PC-3 (cell line): ENCODE results near the gene SURF4. TPM values are rescaled to one million over a fixed set of nuclear protein-coding genes. Genes with fewer than 3 reads are reported as not detected.
"Not testable (repeated sequence)": the region's sequence is repeated elsewhere in the genome, so short reads cannot be mapped to it uniquely, and the experiment has no call there.

Experiments used
- ATAC-seq: fragments of 200-7000 bp; cut with Tn5 transposase; 2 replicates; pipeline ENCODE4 v1.9.1; 2020; ENCODE audit warnings: mild to moderate bottlenecking, moderate library complexity
- BruUV-seq: library from RNA; stranded (reverse); fragments of 400-500 nt; replicated peaks from 2 replicates; lab custom pipeline; 2021; lab: Mats Ljungman, UMichigan
- CTCF ChIA-PET: fragments of 300-600 bp; sonication (Branson Sonifier 250); formaldehyde crosslinking; loops from one replicate; lab custom pipeline; 2022; ENCODE audit warnings: antibody characterized with exemption; lab: Charles Lee
- POLR2A ChIA-PET: fragments of 300-600 bp; sonication (Branson Sonifier 250); formaldehyde crosslinking; loops from one replicate; lab custom pipeline; 2022; ENCODE audit warnings: antibody characterized with exemption; ENCODE audit not compliant: unreplicated experiment; lab: Charles Lee
- DNase-seq: peaks from one replicate; pipeline ENCODE4 v3.0.0-alpha.2; 2015
- H2AFZ ChIP-seq: fragments of 300-600 bp; sonication (generic); 2 replicates; pipeline ENCODE4 v1.6.0; 2016; ENCODE audit warnings: antibody characterized with exemption, low read length
- H3F3A ChIP-seq: fragments of 300-600 bp; sonication (generic); one replicate; pipeline ENCODE4 v1.6.0; 2017; ENCODE audit warnings: antibody characterized with exemption, low read length, control low read depth, mild to moderate bottlenecking; ENCODE audit not compliant: unreplicated experiment
- H3K27ac ChIP-seq: fragments of 300-600 bp; sonication (generic); 2 replicates; pipeline ENCODE4 v1.5.1; 2016; ENCODE audit warnings: mild to moderate bottlenecking, low read length
- H3K27me3 ChIP-seq: fragments of 300-600 bp; sonication (generic); 2 replicates; pipeline ENCODE4 v1.6.1; 2016; ENCODE audit warnings: low read length, mixed read lengths
- H3K36me3 ChIP-seq: fragments of 300-600 bp; sonication (generic); 2 replicates; pipeline ENCODE4 v1.6.1; 2016; ENCODE audit warnings: low read depth, mixed run types, low read length, mixed read lengths
- H3K4me1 ChIP-seq: fragments of 300-600 bp; sonication (generic); 2 replicates; pipeline ENCODE4 v1.5.1; 2016; ENCODE audit warnings: low read length; ENCODE audit not compliant: insufficient read depth
- H3K4me2 ChIP-seq: fragments of 300-600 bp; sonication (generic); 2 replicates; pipeline ENCODE4 v1.6.0; 2016; ENCODE audit warnings: low read length
- H3K4me3 ChIP-seq: fragments of 300-600 bp; sonication (generic); 2 replicates; pipeline ENCODE4 v1.5.1; 2016; ENCODE audit warnings: mild to moderate bottlenecking, low read length, mixed read lengths
- H3K79me2 ChIP-seq: fragments of 300-600 bp; sonication (generic); 2 replicates; pipeline ENCODE4 v1.6.1; 2017; ENCODE audit warnings: low read length, mixed read lengths
- H3K9ac ChIP-seq: fragments of 300-600 bp; sonication (generic); 2 replicates; pipeline ENCODE4 v1.6.0; 2016; ENCODE audit warnings: mild to moderate bottlenecking, low read length
- H3K9me2 ChIP-seq: fragments of 300-600 bp; sonication (generic); replicated peaks from 2 replicates; pipeline ENCODE4 v1.6.1; 2016; ENCODE audit warnings: mixed run types, low read length, mixed read lengths
- H3K9me3 ChIP-seq: fragments of 300-600 bp; sonication (generic); 2 replicates; pipeline ENCODE4 v1.6.1; 2016; ENCODE audit warnings: low read length, mixed read lengths
- H4K20me1 ChIP-seq: fragments of 300-600 bp; sonication (generic); 2 replicates; pipeline ENCODE4 v1.6.1; 2016; ENCODE audit warnings: low read length, mixed read lengths
- CTCF ChIP-seq: fragments of 300-600 bp; sonication (generic); conservative IDR thresholded peaks from 2 replicates; pipeline ENCODE4 v1.5.1; 2017; ENCODE audit warnings: antibody characterized with exemption, low read depth, mild to moderate bottlenecking, low read length
- EZH2 ChIP-seq: fragments of 300-600 bp; sonication (generic); IDR thresholded peaks from one replicate; pipeline ENCODE4 v1.6.1; 2017; ENCODE audit warnings: antibody characterized with exemption, mild to moderate bottlenecking, low read length; ENCODE audit not compliant: unreplicated experiment
- EZH2phosphoT487 ChIP-seq: fragments of 300-600 bp; sonication (generic); IDR thresholded peaks from 2 replicates; pipeline ENCODE4 v1.6.1; 2018; ENCODE audit warnings: mild to moderate bottlenecking, antibody characterized with exemption, low read length, borderline replicate concordance
- intact Hi-C: fragments of 100-400 bp; cut with micrococcal nuclease; formaldehyde crosslinking; loops from 2 replicates; pipeline ENCODE4 v1.9.0; 2023
- total RNA-seq: library from RNA; depleted of rRNA; stranded (reverse); fragments of >200 nt; gene quantifications from 2 replicates; pipeline ENCODE4 v1.2.3, GENCODE V29; 2014

Gene SURF4
- total RNA-seq, 1 experiment from 2014 or later: 161 TPM

GRCh38 chr9:133377721-133378216 lies 1.9 kb upstream of the SURF4 start:
- Histone ChIP-seq H3K27me3 (no peaks in the 10 kb centered on the region), H3F3A (no peaks in the 10 kb centered on the region), H3K9ac (no peak overlapping the region), H3K9me2 (no peaks in the 10 kb centered on the region), H3K36me3 (no peaks in the 10 kb centered on the region), H3K4me2 (no peak overlapping the region), H3K4me3 (no peak overlapping the region), H3K79me2 (peaks cover 29% of the 10 kb centered on the region), H3K27ac (no peak overlapping the region), H3K4me1 (peaks cover 7% of the 10 kb centered on the region; the same call in 1 of the 2 replicates), H4K20me1 (0 out of 2 replicates have a peak, but pooled peaks cover 6% of the 10 kb centered on the region), H2AFZ (no peak overlapping the region), H3K9me3 (no peaks in the 10 kb centered on the region)
- ChIA-PET CTCF (no interaction called here), POLR2A (no interaction called here)
- no TSS peak for BruUV-seq
- DNase-seq: peak; percentile 27
- intact Hi-C loops: no loop called here
- no peak for TF ChIP-seq EZH2
- TF ChIP-seq CTCF: no peak
- TF ChIP-seq EZH2phosphoT487: no peak
- 0 out of 2 replicates have a peak, but pooled peaks have one; percentile 6 for ATAC-seq

- CTCF ChIA-PET, BruUV-seq, H3K4me1 ChIP-seq, H3K4me3 ChIP-seq, H3K9me2 ChIP-seq, H3F3A ChIP-seq, H3K9me3 ChIP-seq, H4K20me1 ChIP-seq, H3K27ac ChIP-seq, ATAC-seq, H3K9ac ChIP-seq, intact Hi-C loops, H2AFZ ChIP-seq, H3K27me3 ChIP-seq, POLR2A ChIA-PET, DNase-seq, H3K36me3 ChIP-seq: not testable (repeated sequence)
- Histone ChIP-seq H3K4me2 (0 out of 2 replicates have a peak overlapping the region, but pooled peaks have one; percentile 91), H3K79me2 (peaks cover 34% of the 10 kb centered on the region)
These were observed 1.4 kb upstream of the SURF4 start for GRCh38 chr9:133377280-133377679.

GRCh38 chr9:133375116-133375723 lies 640 bp downstream of the SURF4 start:
- no TSS peak for BruUV-seq
- CTCF ChIA-PET: no interaction called here
- POLR2A ChIA-PET: no interaction called here
- Histone ChIP-seq H3K4me3 (peak overlapping the region; percentile 78), H3K36me3 (no peaks in the 10 kb centered on the region), H3K9me2 (no peaks in the 10 kb centered on the region), H2AFZ (no peak overlapping the region), H4K20me1 (peaks cover 17% of the 10 kb centered on the region; the same call in 1 of the 2 replicates), H3K4me1 (peaks cover 7% of the 10 kb centered on the region; the same call in 1 of the 2 replicates), H3K9ac (peak overlapping the region; percentile 90), H3K79me2 (peaks cover 55% of the 10 kb centered on the region), H3K27ac (peak overlapping the region; percentile 26; the same call in 1 of the 2 replicates), H3K27me3 (no peaks in the 10 kb centered on the region), H3K9me3 (no peaks in the 10 kb centered on the region), H3F3A (no peaks in the 10 kb centered on the region), H3K4me2 (peak overlapping the region; percentile 93)
- DNase-seq (no peak), ATAC-seq (peak; percentile 16)
- intact Hi-C loops: no loop called here
- no peak for TF ChIP-seq EZH2
- TF ChIP-seq EZH2phosphoT487: no peak
- no peak; the same call in 1 of the 2 replicates for TF ChIP-seq CTCF
